Natural killer cell treated with Interleukin-12 subunit alpha and Interleukin-12 subunit beta and Interleukin-15 and Interleukin-18, amount 100 ng/mL, for 72 hours (primary cell): ENCODE results near the gene DCLK2. TPM values are rescaled to one million over a fixed set of nuclear protein-coding genes. Genes with fewer than 3 reads are reported as not detected.
A peak's percentile ranks its signal among the peaks of the same experiment; 100 is the strongest.
"Not testable (repeated sequence)": the region's sequence is repeated elsewhere in the genome, so short reads cannot be mapped to it uniquely, and the experiment has no call there.

ENCODE experiments used
- ATAC-seq, 2 donors: fragments of 150-1000 bp; cut with Tn5 transposase in 1 of 2; sonication (Bioruptor Pico), chemical (Tn5 transposase) in 1 of 2; 2 replicates each; pipeline ENCODE4 v1.10.0; 2021
- DNase-seq: peaks from one replicate; pipeline ENCODE4 v3.0.0; 2022; ENCODE audit warnings: low spot score
- H3K27ac Mint-ChIP-seq, 2 donors: 1 replicate in 1 of 2; 2 replicates in 1 of 2; pipeline ENCODE4 v1.8.0; 2022; ENCODE audit warnings: mixed read lengths in 2 of 2, mild to moderate bottlenecking in 1 of 2, moderate library complexity in 1 of 2
- H3K27me3 Mint-ChIP-seq, 2 donors: 1 replicate in 1 of 2; 2 replicates in 1 of 2; pipeline ENCODE4 v1.8.0; 2022; ENCODE audit warnings: mixed read lengths in 2 of 2
- H3K36me3 Mint-ChIP-seq: one replicate; pipeline ENCODE4 v1.8.0; 2022; ENCODE audit warnings: mixed read lengths
- H3K4me1 Mint-ChIP-seq, 2 donors: 1 replicate in 1 of 2; 2 replicates in 1 of 2; pipeline ENCODE4 v1.8.0; 2022; ENCODE audit warnings: low read depth in 2 of 2, mixed read lengths in 2 of 2, mild to moderate bottlenecking in 1 of 2
- H3K4me3 Mint-ChIP-seq: one replicate; pipeline ENCODE4 v1.8.0; 2022; ENCODE audit warnings: mixed read lengths
- H3K9me3 Mint-ChIP-seq: 2 replicates; pipeline ENCODE4 v1.8.0; 2022; ENCODE audit warnings: mixed read lengths
- total RNA-seq, 2 donors: library from RNA; stranded (reverse); gene quantifications; one replicate each; pipeline ENCODE4 v1.2.3, GENCODE V29; 2022

The DCLK2 gene
- total RNA-seq, 2 donors from 2014 or later: 0.08 TPM; not detected in 1

DNA sequence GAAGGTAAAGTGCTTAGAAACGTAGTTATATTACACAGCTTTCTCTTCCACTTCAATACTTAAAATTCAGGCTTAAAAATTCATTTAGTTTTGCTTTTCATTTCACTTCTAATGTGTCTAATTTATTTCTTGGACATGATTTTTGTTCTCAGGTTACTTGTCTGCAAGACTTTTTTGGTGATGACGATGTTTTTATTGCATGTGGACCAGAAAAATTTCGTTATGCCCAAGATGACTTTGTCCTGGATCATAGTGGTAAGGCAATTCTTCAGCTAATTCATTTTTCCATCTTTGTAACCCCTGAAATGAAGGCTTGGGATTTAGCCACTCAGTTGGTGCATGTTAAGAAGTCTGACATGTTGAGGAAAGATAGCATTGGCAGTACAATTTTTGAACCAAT is 114.7 kb downstream of the DCLK2 start:
- no peaks in the 10 kb centered on the region for H3K9me3 Mint-ChIP-seq
- H3K36me3 Mint-ChIP-seq: no peaks in the 10 kb centered on the region
- H3K4me1 Mint-ChIP-seq: no peaks in the 10 kb centered on the region
- no peak for DNase-seq
- no peaks in the 10 kb centered on the region for H3K27me3 Mint-ChIP-seq
- no peak overlapping the region for H3K4me3 Mint-ChIP-seq
- H3K27ac Mint-ChIP-seq: no peak overlapping the region
- no peak for ATAC-seq

DNA sequence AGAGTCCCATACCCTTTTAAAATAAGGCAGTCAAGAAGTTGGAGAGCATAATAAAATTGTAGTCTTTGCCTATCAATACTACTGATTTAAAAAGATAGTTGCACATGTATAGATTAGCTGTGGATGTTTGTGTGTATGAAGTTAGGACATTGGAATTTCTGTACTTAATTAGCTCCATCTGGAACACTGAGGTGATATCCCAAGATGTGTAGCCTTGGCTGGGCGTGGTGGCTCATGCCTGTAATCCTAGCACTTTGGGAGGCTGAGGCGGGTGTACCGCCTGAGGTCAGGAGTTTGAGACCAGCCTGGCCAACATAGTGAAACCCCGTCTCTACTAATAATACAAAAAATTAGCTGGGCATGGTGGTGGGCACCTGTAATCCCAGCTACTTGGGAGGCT is 119.0 kb downstream of the DCLK2 start:
- H3K9me3 Mint-ChIP-seq, H3K4me1 Mint-ChIP-seq, H3K36me3 Mint-ChIP-seq, H3K4me3 Mint-ChIP-seq, ATAC-seq, DNase-seq, H3K27ac Mint-ChIP-seq, H3K27me3 Mint-ChIP-seq: not testable (repeated sequence)

DNA sequence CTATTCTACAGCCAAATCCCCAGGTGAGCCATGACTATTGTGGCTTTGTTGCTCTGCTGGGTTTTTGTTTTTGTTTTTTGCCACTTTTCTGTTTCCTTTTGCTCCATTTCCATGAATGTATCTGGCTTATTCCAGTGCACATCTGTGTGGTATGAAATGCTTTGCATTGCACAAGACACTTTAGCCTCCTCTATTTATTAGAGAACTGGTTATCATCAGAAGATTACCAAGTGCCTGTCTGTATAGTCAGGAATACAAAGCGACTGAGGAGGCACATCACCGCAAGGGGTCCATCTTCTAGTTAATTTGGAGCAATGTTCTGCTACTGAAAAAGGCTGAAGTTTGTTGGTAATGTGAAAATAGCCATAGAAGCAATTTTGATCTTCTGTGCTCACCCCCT is 120.8 kb downstream of the DCLK2 start:
- H3K27me3 Mint-ChIP-seq: peaks cover 4 to 6% of the 10 kb centered on the region in 2 donors
- H3K9me3 Mint-ChIP-seq: no peaks in the 10 kb centered on the region
- H3K27ac Mint-ChIP-seq: no peak overlapping the region
- H3K4me1 Mint-ChIP-seq: no peaks in the 10 kb centered on the region
- no peaks in the 10 kb centered on the region for H3K36me3 Mint-ChIP-seq
- ATAC-seq: no peak
- no peak overlapping the region for H3K4me3 Mint-ChIP-seq
- no peak for DNase-seq

DNA sequence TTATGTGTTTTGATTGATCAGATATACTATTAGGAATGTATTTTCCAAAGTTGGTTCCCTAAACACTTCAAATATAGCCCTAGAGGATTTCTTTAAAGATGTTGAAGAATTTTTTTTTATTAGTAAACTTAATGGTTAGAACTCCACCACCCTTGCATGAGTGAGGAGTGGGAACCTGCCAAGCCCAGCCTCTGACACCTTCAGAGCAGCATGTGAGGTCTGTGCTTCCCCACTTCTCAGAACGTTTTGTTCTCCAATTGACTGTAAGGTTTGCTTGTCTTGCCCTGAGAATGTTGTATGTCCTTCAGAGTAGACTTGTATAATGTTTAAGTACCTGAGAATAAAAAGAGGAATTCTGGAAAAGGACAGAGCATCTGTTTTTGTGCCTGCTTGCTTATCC is 126.8 kb downstream of the DCLK2 start:
- H3K4me1 Mint-ChIP-seq: no peaks in the 10 kb centered on the region
- H3K27me3 Mint-ChIP-seq: peaks cover 3 to 14% of the 10 kb centered on the region in 2 donors
- no peak for ATAC-seq
- DNase-seq: no peak
- no peak overlapping the region for H3K4me3 Mint-ChIP-seq
- no peaks in the 10 kb centered on the region for H3K9me3 Mint-ChIP-seq
- H3K36me3 Mint-ChIP-seq: no peaks in the 10 kb centered on the region
- no peak overlapping the region for H3K27ac Mint-ChIP-seq

DNA sequence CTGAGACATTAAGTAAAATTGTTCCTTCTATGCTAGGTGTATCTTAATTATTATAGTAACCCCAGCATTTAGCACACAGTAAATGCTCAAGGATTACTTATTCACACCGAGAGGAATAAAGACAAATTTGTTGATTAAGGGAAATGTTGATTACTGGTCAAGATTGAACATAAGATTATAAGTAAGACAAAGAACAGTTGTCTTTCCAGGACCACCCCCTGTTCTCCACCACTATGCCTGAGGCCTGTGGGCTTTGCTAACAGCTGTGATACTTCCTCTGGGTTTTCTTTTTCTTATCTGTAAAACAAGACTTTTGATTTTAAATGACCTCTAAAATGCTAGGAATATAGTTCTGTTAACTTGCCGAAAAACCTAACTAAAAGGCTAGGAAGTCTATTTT is 128.0 kb downstream of the DCLK2 start:
- H3K27me3 Mint-ChIP-seq: peaks cover 3 to 17% of the 10 kb centered on the region in 2 donors
- no peaks in the 10 kb centered on the region for H3K36me3 Mint-ChIP-seq
- DNase-seq (no peak), ATAC-seq (no peak)
- no peak overlapping the region for H3K27ac Mint-ChIP-seq
- H3K9me3 Mint-ChIP-seq: no peaks in the 10 kb centered on the region
- H3K4me1 Mint-ChIP-seq: no peaks in the 10 kb centered on the region
- H3K4me3 Mint-ChIP-seq: no peak overlapping the region

DNA sequence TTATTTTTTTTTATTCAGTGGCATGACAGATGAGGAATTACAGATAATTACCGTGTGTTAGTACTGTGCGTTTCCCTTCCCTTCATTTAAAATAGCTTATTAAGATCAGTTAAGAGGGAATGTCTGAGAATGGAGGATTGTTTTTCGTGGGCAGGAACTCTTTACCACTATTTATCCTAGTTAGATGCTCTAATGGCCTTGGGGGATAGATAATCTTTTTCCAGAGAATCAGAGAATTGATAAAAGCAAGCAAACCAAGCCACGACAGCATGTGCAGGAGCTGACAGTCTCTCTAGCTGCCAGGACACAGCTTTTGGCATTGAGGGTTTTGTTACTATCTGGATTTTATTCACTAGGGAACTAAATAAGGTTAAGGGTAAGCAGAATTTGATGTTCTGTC is 128.7 kb downstream of the DCLK2 start:
- H3K4me1 Mint-ChIP-seq: no peaks in the 10 kb centered on the region
- no peak overlapping the region for H3K27ac Mint-ChIP-seq
- peaks cover 6 to 24% of the 10 kb centered on the region in 2 donors for H3K27me3 Mint-ChIP-seq
- H3K36me3 Mint-ChIP-seq: no peaks in the 10 kb centered on the region
- no peak overlapping the region for H3K4me3 Mint-ChIP-seq
- H3K9me3 Mint-ChIP-seq: no peaks in the 10 kb centered on the region
- no peak for DNase-seq
- no peak for ATAC-seq

DNA sequence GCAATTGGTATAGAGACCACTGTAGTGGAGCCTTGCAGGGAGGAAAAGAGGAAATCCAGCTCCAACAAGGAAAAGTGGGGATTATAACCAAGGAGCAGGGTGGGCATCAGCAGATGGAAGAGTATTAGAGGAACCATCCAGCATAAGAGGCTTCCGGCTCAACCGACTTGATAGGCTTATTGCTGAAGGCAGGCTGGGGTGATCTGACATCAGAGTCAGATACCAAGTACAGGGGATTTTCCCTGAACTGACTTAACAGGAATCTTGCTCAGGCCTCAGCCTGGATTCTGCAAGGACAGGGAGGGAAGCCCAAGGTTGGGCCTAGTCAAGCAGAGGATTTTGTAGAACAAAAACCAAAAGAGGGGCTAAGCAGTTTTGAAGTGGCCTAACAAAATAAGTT is 129.6 kb downstream of the DCLK2 start:
- no peak overlapping the region for H3K4me3 Mint-ChIP-seq
- no peaks in the 10 kb centered on the region for H3K9me3 Mint-ChIP-seq
- H3K27me3 Mint-ChIP-seq: peaks cover 6 to 23% of the 10 kb centered on the region in 2 donors
- H3K36me3 Mint-ChIP-seq: no peaks in the 10 kb centered on the region
- no peaks in the 10 kb centered on the region for H3K4me1 Mint-ChIP-seq
- DNase-seq (no peak), ATAC-seq (no peak)
- H3K27ac Mint-ChIP-seq: no peak overlapping the region

DNA sequence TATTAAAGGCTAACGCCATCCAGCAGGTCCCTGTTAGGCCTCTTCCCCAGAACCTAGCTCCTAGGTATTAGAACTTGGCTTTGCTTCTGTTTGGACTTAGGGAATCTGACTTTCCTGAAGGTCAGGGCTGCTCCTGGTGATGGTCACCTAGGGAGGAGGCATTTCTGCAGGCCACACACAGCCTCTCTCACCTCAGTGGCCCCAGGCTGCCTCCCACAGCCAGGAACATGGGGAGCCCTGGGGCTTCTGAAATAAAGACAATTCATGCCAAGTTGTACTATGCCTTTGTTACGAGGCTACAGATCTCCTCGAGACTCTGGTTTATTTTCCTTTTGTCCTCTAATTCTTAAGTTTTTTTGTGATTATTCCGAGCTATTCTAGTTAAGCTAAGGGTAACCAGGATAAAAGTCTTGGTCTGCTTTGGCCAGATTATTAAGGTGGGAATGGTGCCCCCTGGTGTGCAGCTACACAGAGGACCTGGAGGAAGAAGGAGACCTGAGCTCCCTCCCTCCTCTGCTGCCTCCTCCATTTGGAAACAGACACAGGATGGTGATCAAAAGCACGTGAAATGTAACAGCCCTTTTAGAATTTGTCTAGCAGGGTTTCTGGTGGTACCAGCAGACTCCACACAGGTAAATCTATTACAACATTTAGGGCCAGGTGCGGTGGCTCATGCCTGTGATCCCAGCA is 131.0 kb downstream of the DCLK2 start:
- H3K4me1 Mint-ChIP-seq: no peaks in the 10 kb centered on the region
- peaks cover 3 to 22% of the 10 kb centered on the region in 2 donors for H3K27me3 Mint-ChIP-seq
- no peak for ATAC-seq
- DNase-seq: no peak
- H3K4me3 Mint-ChIP-seq: no peak overlapping the region
- H3K27ac Mint-ChIP-seq: no peak overlapping the region
- H3K36me3 Mint-ChIP-seq: no peaks in the 10 kb centered on the region
- H3K9me3 Mint-ChIP-seq: no peaks in the 10 kb centered on the region

DNA sequence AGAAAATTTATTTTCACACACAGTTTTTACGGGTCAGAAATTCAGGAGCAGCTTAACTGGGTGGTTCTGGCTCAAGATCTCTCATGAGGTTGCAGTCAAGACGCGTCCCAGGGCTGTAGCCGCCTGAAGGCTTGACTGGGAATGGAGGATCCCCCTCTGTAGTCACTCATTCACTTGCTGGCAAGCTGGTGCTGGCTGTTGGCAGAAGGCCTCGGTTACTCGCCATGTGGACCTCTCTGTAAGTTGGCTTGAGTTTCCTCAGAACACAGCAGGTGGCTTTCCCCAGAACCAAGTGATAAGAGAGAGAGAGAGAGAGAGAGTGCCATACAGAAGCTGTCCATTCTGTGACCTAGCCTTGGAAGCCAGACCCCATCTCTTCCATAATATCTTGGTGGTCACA is 132.8 kb downstream of the DCLK2 start:
- Mint-ChIP-seq H3K4me1 (no peaks in the 10 kb centered on the region), H3K27ac (no peak overlapping the region), H3K36me3 (no peaks in the 10 kb centered on the region), H3K4me3 (no peak overlapping the region), H3K27me3 (peaks cover 3 to 12% of the 10 kb centered on the region in 2 donors), H3K9me3 (no peaks in the 10 kb centered on the region)
- ATAC-seq (no peak), DNase-seq (no peak)

DNA sequence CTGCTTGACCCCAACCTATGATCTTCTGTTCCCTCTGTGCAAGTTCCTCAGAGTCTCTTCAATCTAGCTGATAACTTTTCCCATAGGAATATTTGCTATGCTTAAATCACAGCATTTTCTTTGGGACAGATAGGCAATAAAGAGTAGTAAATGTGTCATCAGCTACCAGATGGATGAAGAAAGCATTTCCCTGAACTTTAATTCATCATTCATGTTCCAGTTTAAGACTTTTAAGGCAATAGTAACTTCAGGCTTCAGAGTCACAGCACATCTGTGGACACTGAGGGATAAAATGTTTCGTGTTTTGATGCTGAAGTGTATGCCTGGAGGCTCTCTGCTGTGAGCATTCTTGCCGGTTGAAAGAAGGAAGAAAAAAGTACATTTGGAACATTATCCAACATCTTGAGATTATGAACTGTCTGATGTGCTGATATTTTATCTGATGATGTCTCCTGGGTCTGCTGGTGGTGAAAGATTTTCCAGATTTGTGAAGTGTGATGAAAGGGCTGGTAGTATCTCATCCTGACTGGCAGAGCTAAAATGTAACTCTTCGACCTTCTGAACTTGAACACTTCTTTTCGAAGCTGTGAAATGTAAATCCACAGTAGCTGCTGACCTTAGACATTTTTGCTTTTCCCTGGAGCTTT is 133.7 kb downstream of the DCLK2 start:
- Mint-ChIP-seq H3K27me3 (peaks cover 3 to 12% of the 10 kb centered on the region in 2 donors), H3K36me3 (no peaks in the 10 kb centered on the region), H3K9me3 (no peaks in the 10 kb centered on the region), H3K4me3 (no peak overlapping the region), H3K4me1 (no peaks in the 10 kb centered on the region), H3K27ac (no peak overlapping the region)
- ATAC-seq: no peak
- DNase-seq: no peak

DNA sequence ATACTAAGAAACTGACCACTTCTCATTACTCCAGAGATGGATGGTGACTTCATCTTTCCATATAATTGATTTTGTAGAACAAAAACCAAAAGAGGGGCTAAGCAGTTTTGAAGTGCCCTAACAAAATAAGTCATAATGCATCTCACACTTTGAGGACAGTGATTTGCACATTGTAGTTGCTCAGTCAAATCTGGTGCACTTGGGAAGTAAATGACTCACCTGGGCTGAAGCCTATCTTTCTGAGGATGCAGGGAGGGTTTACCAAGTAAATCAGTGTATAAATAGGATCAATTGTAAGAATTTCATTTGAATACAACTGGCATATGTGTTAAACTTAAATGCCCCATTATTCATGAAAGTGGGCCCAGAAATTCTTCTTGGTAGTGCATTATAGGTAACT is 134.2 kb downstream of the DCLK2 start:
- Mint-ChIP-seq H3K4me3 (no peak overlapping the region), H3K9me3 (no peaks in the 10 kb centered on the region), H3K4me1 (no peaks in the 10 kb centered on the region), H3K27ac (no peak overlapping the region), H3K36me3 (no peaks in the 10 kb centered on the region), H3K27me3 (peaks cover 3 to 12% of the 10 kb centered on the region in 2 donors)
- no peak for DNase-seq
- no peak for ATAC-seq

DNA sequence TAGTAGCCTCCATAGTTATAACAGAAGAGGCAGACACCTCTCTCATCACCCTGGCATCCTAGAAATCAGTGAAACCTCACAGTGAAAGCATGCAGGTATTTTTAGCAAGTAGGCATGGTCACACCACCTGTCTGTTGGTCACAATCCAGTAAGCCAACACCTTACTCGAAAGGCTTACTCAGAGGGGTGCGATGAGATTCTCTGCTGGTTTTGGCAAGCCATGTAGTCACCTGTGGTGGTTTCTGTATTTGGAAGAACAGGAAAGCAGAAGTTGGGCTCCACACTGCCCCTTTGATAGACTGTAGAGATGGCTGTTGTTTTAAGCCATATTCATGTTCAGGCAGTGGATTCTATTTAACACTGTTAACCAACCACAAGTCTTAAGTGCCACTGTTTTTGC is 134.7 kb downstream of the DCLK2 start:
- Mint-ChIP-seq H3K36me3 (no peaks in the 10 kb centered on the region), H3K27ac (no peak overlapping the region), H3K4me3 (no peak overlapping the region), H3K4me1 (no peaks in the 10 kb centered on the region), H3K27me3 (peaks cover 3 to 12% of the 10 kb centered on the region in 2 donors), H3K9me3 (no peaks in the 10 kb centered on the region)
- no peak for ATAC-seq
- DNase-seq: no peak

DNA sequence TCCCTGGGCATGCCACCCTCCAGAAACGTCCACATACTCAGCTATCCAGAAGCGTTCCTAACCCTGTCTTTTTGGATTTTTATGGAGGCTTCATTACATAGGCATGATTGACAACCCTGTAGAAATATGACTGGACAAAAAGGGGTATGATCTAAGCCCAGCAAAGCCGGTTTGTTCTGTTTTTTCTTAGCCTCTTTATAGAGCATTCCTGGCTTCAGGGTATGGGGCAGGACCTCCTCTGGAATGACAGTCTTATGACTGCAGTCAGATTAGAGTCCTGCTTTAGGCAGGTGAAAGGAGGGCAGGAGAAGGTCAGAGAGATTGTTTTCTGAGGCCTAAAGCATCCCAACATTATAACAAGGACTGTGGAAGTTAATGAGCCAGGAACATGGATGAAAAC is 137.4 kb downstream of the DCLK2 start:
- Mint-ChIP-seq H3K4me3 (no peak overlapping the region), H3K4me1 (no peaks in the 10 kb centered on the region), H3K9me3 (no peaks in the 10 kb centered on the region), H3K27me3 (peaks cover 3 to 12% of the 10 kb centered on the region in 2 donors), H3K27ac (no peak overlapping the region), H3K36me3 (no peaks in the 10 kb centered on the region)
- DNase-seq (no peak), ATAC-seq (peak in 1 of 2 donors; percentile 43)

DNA sequence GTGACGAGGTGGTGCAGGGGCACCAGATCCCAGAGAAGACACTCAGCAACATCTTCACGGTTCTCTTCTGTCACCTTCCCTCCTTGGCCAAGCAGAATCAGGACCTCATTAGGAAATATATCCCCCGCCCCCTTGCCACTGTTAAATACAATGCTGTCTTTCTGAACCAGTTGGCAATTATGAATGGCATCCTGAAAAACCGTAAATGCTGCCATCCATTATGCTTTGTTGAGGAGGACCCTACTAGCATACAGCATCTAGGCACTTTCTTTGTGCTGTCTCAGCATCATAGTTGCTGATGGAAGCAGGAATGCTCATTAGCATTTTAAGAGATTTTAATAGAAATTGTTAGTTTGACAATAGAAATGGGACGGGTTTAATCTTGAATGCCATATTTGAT is 138.5 kb downstream of the DCLK2 start:
- DNase-seq (no peak), ATAC-seq (no peak)
- Mint-ChIP-seq H3K4me3 (no peak overlapping the region), H3K27me3 (peaks cover under 1 to 4% of the 10 kb centered on the region in 2 donors), H3K27ac (no peak overlapping the region), H3K36me3 (no peaks in the 10 kb centered on the region), H3K4me1 (no peaks in the 10 kb centered on the region), H3K9me3 (no peaks in the 10 kb centered on the region)

DNA sequence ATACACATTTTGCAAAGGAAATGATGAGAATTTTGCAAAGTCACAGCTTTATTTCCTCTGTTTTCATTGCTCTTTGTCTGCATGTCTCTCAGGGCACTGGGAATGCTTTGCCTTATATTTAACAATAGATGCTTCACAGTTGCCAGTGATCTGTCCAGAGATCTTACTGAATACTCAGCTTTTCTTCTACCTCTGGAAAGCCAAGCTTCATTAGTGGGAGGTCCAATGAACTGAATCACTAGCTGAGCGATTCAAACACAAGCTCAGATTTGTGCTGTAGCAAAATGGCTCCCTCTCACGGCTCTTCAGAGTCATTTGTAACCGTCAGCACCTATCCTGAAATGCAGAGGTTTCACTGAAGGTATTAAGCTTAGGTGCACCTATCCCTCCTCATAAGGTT is 138.9 kb downstream of the DCLK2 start:
- DNase-seq (no peak), ATAC-seq (no peak)
- Mint-ChIP-seq H3K9me3 (no peaks in the 10 kb centered on the region), H3K27me3 (no peaks in the 10 kb centered on the region), H3K4me3 (no peak overlapping the region), H3K27ac (no peak overlapping the region), H3K36me3 (no peaks in the 10 kb centered on the region), H3K4me1 (no peaks in the 10 kb centered on the region)
